Measurements from ENCODE around the gene PHF20. TPM values are rescaled to one million over a fixed set of nuclear protein-coding genes. Genes with fewer than 3 reads are reported as not detected.

PHF20 gene
- polyA plus RNA-seq, 1 donor (not counting 4 experiments of a cell fraction or from before 2014, with no cell fraction given), result 31.9 TPM

DNA sequence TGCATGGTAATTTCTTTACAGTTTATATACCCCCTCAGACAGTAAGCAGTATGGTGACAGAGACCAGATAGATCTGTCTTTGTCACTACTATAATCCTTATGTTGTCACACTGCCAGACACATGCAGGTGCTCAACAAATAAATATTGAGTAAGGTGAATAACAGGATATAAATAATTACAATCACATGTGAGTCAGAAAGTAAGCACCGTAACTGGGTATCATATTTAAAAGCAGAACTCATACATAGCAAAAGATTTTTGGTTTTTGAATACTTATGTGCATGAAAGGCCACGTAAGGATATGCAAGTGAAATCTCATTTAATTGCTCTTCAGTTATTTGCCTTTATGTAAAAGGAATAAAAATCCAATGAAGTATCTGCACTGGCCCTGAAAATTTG, 214.0 kb downstream of the PHF20 start:
- DNase-seq (ENCODE audit: low read depth, low spot score), result no peak
- no peak for FAIRE-seq
- no peaks in the 10 kb centered on the region for H3K79me2 ChIP-seq (ENCODE audit: control insufficient read depth, insufficient read depth, low read length)
- TF ChIP-seq EZH2 (IDR thresholded peaks at IDR 0.05; ENCODE audit: low read length), result no peak
- TF ChIP-seq, protein P1, sequence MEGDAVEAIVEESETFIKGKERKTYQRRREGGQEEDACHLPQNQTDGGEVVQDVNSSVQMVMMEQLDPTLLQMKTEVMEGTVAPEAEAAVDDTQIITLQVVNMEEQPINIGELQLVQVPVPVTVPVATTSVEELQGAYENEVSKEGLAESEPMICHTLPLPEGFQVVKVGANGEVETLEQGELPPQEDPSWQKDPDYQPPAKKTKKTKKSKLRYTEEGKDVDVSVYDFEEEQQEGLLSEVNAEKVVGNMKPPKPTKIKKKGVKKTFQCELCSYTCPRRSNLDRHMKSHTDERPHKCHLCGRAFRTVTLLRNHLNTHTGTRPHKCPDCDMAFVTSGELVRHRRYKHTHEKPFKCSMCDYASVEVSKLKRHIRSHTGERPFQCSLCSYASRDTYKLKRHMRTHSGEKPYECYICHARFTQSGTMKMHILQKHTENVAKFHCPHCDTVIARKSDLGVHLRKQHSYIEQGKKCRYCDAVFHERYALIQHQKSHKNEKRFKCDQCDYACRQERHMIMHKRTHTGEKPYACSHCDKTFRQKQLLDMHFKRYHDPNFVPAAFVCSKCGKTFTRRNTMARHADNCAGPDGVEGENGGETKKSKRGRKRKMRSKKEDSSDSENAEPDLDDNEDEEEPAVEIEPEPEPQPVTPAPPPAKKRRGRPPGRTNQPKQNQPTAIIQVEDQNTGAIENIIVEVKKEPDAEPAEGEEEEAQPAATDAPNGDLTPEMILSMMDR (optimal IDR thresholded peaks at IDR 0.05 in 1 of 3, IDR thresholded peaks at IDR 0.05 in 1 of 3, conservative IDR thresholded peaks at IDR 0.05 in 1 of 3; ENCODE audit: extremely low read depth in 1 of 3, insufficient read depth in 2 of 3, low read length in 3 of 3), result no peak
- H4K20me1 ChIP-seq (ENCODE audit: control insufficient read depth, extremely low read depth, insufficient read depth, low read length), result no peaks in the 10 kb centered on the region
- no peak overlapping the region for H2AFZ ChIP-seq (ENCODE audit: control insufficient read depth, low read length)
- H3K9me3 ChIP-seq (ENCODE audit: control insufficient read depth, low read depth, low read length), result no peaks in the 10 kb centered on the region
- no peak overlapping the region for H3K9ac ChIP-seq (ENCODE audit: control insufficient read depth, extremely low read depth, insufficient read depth, low read length)
- no peak overlapping the region for H3K4me2 ChIP-seq (ENCODE audit: control insufficient read depth, extremely low read depth, insufficient read depth, low read depth, low read length)
- no peaks in the 10 kb centered on the region for H3K4me1 ChIP-seq (ENCODE audit: control insufficient read depth, extremely low read depth, insufficient read depth, low read length)
- no peak overlapping the region for H3K4me3 ChIP-seq (ENCODE audit: control insufficient read depth in 2 of 3, extremely low read depth in 1 of 3, insufficient read depth in 2 of 3, low read depth in 1 of 3, low read length in 3 of 3)
- no peak overlapping the region for H3K27ac ChIP-seq (ENCODE audit: control insufficient read depth, insufficient read depth, low read length)
- no peaks in the 10 kb centered on the region for H3K9me1 ChIP-seq (ENCODE audit: control insufficient read depth, extremely low read depth, insufficient read depth, low read length)
- H3K27me3 ChIP-seq (ENCODE audit: control insufficient read depth, extremely low read depth, insufficient read depth, low read length), result peaks cover 1% of the 10 kb centered on the region
- no peaks in the 10 kb centered on the region for H3K36me3 ChIP-seq (ENCODE audit: control insufficient read depth in 2 of 2, extremely low read depth in 1 of 2, insufficient read depth in 2 of 2, low read length in 2 of 2)
- dilution Hi-C loops (cut with MboI; ENCODE audit: extremely low pct_ligation_motif_present, low sequenced_read_pairs), result no loop called here

- no peaks in the 10 kb centered on the region for H3K9me1 ChIP-seq (ENCODE audit: control insufficient read depth, extremely low read depth, insufficient read depth, low read length)
- H3K79me2 ChIP-seq (ENCODE audit: control insufficient read depth, insufficient read depth, low read length), result no peaks in the 10 kb centered on the region
- no peak overlapping the region for H3K27ac ChIP-seq (ENCODE audit: control insufficient read depth, insufficient read depth, low read length)
- H3K9me3 ChIP-seq (ENCODE audit: control insufficient read depth, low read depth, low read length), result no peaks in the 10 kb centered on the region
- H3K4me2 ChIP-seq (ENCODE audit: control insufficient read depth, extremely low read depth, insufficient read depth, low read depth, low read length), result no peak overlapping the region
- dilution Hi-C loops (cut with MboI; ENCODE audit: extremely low pct_ligation_motif_present, low sequenced_read_pairs), result no loop called here
- no peak overlapping the region for H3K9ac ChIP-seq (ENCODE audit: control insufficient read depth, extremely low read depth, insufficient read depth, low read length)
- TF ChIP-seq EZH2 (IDR thresholded peaks at IDR 0.05; ENCODE audit: low read length), result no peak
- TF ChIP-seq, protein P1 (optimal IDR thresholded peaks at IDR 0.05 in 1 of 3, IDR thresholded peaks at IDR 0.05 in 1 of 3, conservative IDR thresholded peaks at IDR 0.05 in 1 of 3; ENCODE audit: extremely low read depth in 1 of 3, insufficient read depth in 2 of 3, low read length in 3 of 3), result no peak
- DNase-seq (ENCODE audit: low read depth, low spot score) (no peak), FAIRE-seq (no peak)
- H3K4me3 ChIP-seq (ENCODE audit: control insufficient read depth in 2 of 3, extremely low read depth in 1 of 3, insufficient read depth in 2 of 3, low read depth in 1 of 3, low read length in 3 of 3), result no peak overlapping the region
- no peaks in the 10 kb centered on the region for H4K20me1 ChIP-seq (ENCODE audit: control insufficient read depth, extremely low read depth, insufficient read depth, low read length)
- H3K27me3 ChIP-seq (ENCODE audit: control insufficient read depth, extremely low read depth, insufficient read depth, low read length), result no peaks in the 10 kb centered on the region
- H2AFZ ChIP-seq (ENCODE audit: control insufficient read depth, low read length), result no peak overlapping the region
- no peaks in the 10 kb centered on the region for H3K4me1 ChIP-seq (ENCODE audit: control insufficient read depth, extremely low read depth, insufficient read depth, low read length)
- H3K36me3 ChIP-seq (ENCODE audit: control insufficient read depth in 2 of 2, extremely low read depth in 1 of 2, insufficient read depth in 2 of 2, low read length in 2 of 2), result no peaks in the 10 kb centered on the region
Measured at GRCh38 chr20:35988910-35989463, 217.2 kb downstream of the PHF20 start.
